ENCODE measurements around the gene THADA.

The THADA gene

GRCh38 chr2:43443282-43443681, 152.6 kb downstream of the THADA start:
- DNase-seq (ENCODE audit: low read depth) = no peak

DNA sequence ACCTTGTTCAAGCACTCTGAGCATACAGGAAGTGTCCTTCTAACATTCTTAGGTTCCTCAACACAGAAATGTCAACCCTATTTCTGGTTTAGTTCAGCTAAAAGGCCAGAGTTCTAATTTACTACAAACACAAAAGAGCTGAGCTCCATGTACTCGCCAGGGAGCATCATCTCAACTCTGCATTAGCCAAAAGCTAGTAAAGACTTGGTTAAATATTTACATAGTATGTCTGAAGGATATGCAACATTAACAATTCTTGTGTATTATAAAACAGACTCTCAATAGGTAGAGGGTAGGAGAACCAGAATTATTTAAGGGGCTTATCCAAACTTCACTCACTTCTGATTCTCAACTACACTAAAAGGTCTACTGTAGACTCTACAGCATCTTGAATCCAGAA, 154.6 kb downstream of the THADA start:
- DNase-seq (ENCODE audit: low read depth) = no peak

GRCh38 chr2:43438858-43439655, 156.8 kb downstream of the THADA start:
- no peak for DNase-seq (ENCODE audit: low read depth)

DNA sequence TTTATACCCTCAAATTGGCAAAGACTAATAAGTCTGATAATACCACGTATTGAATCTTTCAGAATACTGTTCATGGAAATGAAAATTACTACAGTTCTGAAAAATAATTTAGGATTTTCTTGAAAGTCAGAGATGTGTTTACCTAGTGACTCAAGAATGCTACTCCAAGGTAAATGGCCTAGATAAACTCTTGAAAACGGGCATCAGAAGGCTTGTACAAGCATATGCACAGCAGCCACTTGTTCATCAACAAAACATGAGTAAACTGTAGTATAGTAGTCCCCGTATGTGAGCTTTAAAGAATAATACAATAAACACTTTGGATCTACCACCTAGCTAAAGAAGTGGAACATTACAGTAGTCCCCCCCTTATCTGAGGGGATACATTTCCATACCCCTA, 157.5 kb downstream of the THADA start:
- no peak for DNase-seq (ENCODE audit: low read depth)

GRCh38 chr2:43437363-43437762, 158.5 kb downstream of the THADA start:
- no peak for DNase-seq (ENCODE audit: low read depth)

DNA sequence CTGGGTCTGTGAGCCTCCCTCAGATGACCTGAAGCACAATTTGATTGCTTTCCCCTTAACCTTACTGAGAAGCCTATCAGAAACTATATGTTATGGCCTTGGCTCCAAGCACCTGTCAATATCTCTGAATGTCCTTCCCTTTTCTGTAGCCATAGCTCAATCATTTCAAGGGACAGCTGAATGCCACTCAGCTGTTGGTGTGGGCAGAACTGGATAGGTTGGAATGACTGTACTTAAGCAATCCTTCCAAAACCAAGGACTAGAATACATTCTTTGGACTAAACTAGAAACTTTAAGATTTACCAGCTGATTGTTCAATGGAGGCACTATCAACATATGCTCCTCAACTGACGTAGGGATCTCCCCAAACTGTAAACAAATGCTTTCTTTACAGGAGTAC, 159.4 kb downstream of the THADA start:
- no peak for DNase-seq (ENCODE audit: low read depth)

GRCh38 chr2:43435746-43436145, 160.1 kb downstream of the THADA start:
- no peak for DNase-seq (ENCODE audit: low read depth)

GRCh38 chr2:43430489-43430888, 165.3 kb downstream of the THADA start:
- no peak for DNase-seq (ENCODE audit: low read depth)

GRCh38 chr2:43429369-43429768, 166.5 kb downstream of the THADA start:
- no peak for DNase-seq (ENCODE audit: low read depth)

DNA sequence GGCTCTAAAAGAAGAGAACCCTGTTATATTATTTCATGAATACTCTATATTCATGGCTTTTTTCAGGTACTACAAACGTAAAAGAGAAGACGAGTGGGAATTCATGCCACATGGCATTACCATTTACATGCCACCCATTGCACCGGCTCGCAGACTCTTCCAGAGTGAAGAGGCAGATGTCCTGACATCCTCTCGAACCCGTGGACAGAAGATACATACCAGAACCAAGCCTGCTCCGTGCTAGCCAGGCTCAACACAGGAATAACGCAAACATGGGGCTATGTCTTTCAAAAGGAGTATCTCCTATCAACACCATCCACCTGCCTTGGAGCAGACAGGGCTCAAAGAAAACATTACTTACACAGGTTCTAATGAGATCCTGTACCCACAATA, 168.8 kb downstream of the THADA start:
- no peak for DNase-seq (ENCODE audit: low read depth)

GRCh38 chr2:43426305-43427031, 169.4 kb downstream of the THADA start:
- peak; percentile 47 for DNase-seq (ENCODE audit: low read depth)

- DNase-seq (ENCODE audit: low read depth) = no peak
These were observed 170.2 kb downstream of the THADA start for GRCh38 chr2:43425659-43426058.

DNA sequence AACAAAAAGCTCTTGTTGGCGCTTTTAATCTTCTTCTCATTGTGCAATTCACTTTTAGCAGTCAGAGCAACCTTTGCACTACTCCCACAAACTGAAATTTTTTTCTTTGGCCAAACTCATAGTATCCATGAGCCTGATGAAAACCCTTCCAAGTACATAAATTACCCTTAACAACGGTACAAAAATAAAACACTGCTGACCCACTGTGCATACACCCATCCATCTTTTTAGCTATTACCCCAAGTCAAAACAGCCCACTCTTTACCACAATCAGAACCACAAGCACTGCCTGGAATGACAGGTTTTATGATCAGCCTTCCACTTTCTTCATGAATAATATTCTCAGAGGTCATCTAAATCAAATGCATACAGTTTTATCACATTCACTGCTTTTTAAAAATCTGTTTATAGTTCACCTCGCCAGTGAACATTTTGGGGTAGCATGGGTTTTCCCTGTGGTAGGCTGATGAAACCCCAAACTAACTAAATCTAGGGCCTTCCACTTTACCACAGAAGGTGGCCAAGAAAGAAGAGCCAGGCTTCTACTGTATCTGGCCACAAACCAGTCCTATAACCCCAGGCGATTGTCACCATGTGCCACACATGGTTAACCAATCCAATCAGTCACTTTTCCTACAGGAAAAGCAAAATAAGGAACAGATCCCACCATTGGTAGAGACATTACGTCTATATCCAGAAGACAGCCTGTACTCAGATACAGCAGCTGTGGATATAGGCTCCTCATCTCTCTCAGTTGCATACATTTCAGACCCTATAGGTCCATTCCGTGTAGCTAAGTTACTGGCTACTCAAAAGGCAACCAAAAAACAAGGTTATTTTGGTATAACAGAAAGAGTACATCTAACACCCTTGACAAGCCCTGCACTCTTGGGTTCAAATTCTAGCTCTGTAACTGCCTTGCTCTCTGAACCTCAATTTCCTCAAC, 171.3 kb downstream of the THADA start:
- no peak for DNase-seq (ENCODE audit: low read depth)

DNA sequence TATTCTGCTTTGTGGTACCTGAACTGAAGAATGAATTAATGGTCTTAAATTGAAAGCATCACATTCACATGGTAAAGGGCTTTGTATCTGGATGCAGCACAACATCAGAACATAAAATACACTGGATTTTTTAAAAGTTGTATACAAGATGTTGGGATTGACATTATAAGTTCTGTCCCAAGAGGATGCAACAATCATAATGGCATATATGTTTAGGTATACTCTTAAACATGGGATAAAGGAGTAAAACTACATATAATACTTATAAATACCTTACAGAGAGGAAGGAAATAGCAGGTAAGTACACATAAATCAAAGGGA, 171.9 kb downstream of the THADA start:
- DNase-seq (ENCODE audit: low read depth) = no peak

GRCh38 chr2:43421194-43421593, 174.6 kb downstream of the THADA start:
- no peak for DNase-seq (ENCODE audit: low read depth)

DNA sequence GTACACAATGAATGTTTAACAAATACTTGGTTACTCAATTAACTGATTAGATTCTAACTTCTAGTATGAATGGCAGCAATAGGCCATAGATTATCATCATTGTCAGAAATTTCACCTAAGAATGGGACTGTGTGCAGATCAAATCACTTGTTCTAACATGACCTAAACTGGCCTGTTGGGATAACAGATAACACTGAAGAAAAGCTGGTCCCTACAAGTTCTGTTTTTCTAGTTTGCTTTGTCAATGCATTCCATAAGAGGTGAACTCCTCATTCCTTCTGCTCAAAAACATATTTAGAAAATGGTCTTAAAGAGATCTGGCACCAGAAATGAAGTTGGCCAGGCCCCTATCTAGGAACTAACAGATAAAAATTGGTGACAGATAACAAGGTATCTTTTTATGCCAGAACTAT, 175.4 kb downstream of the THADA start:
- DNase-seq (ENCODE audit: low read depth) = no peak

- DNase-seq (ENCODE audit: low read depth) = no peak
These were observed 176.0 kb downstream of the THADA start for GRCh38 chr2:43419876-43420275.

- no peak for DNase-seq (ENCODE audit: low read depth)
These were observed 176.6 kb downstream of the THADA start for GRCh38 chr2:43419243-43419642.

- no peak for DNase-seq (ENCODE audit: low read depth)
These were observed 177.2 kb downstream of the THADA start for GRCh38 chr2:43418680-43419079.

DNA sequence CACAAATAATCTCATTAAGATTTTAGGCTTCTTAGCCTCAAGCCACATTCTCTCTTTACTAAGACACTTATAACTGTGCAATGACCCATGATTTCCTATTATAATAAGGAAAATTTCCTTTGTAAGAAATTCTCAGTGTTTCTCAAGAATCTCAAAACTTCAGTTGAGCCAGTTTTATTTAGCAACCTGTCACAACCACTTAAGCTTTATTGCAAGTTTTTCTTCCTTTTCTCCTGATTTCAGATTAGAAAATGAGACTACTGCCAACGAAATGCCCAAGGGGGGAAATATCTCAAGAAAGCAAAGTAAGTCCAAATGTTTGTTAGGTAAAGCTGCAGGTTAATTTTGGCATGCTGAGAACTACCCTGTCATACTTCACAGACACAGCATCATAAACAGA, 178.5 kb downstream of the THADA start:
- no peak for DNase-seq (ENCODE audit: low read depth)

GRCh38 chr2:43415592-43415991, 180.2 kb downstream of the THADA start:
- DNase-seq (ENCODE audit: low read depth) = no peak

GRCh38 chr2:43414586-43415135, 181.2 kb downstream of the THADA start:
- DNase-seq (ENCODE audit: low read depth) = no peak

Data from stimulated activated CD8-positive, alpha-beta memory T cell treated with anti-CD3 and anti-CD28 coated beads, Interleukin-12 subunit alpha, Interleukin-12 subunit beta, amount 100 ng/mL, for 1 hour (primary cell).